Mesendoderm (in vitro differentiated cells): ENCODE results near the gene PERP.

Source experiments
- DNase-seq: peaks from one replicate; pipeline ENCODE4 v3.0.0; 2013
- H2AK5ac ChIP-seq: 2 replicates; pipeline ENCODE4 v1.6.1; 2013; ENCODE audit warnings: low read length, inconsistent platforms
- H2BK120ac ChIP-seq: 2 replicates; pipeline ENCODE4 v1.6.1; 2013; ENCODE audit warnings: low read depth, mild to moderate bottlenecking, low read length, moderate library complexity, mixed read lengths
- H2BK15ac ChIP-seq: replicated peaks from 2 replicates; pipeline ENCODE4 v1.6.1; 2013; ENCODE audit warnings: low read depth, mild to moderate bottlenecking, moderate library complexity
- H2BK5ac ChIP-seq: 2 replicates; pipeline ENCODE4 v1.6.1; 2013; ENCODE audit warnings: low read length, inconsistent platforms
- H3K18ac ChIP-seq: 2 replicates; pipeline ENCODE4 v1.6.1; 2013; ENCODE audit warnings: mild to moderate bottlenecking, low read length, mixed read lengths
- H3K23ac ChIP-seq: one replicate; pipeline ENCODE4 v1.6.1; 2013; ENCODE audit warnings: low read length
- H3K27ac ChIP-seq: 2 replicates; pipeline ENCODE4 v1.5.1; 2013; ENCODE audit warnings: low read depth, mild to moderate bottlenecking, inconsistent platforms, low read length, moderate library complexity
- H3K27me3 ChIP-seq: 2 replicates; pipeline ENCODE4 v1.6.1; 2013; ENCODE audit warnings: low read length, control low read depth, mild to moderate bottlenecking, inconsistent platforms; ENCODE audit not compliant: insufficient read depth, poor library complexity
- H3K36me3 ChIP-seq: 2 replicates; pipeline ENCODE4 v1.6.1; 2013; ENCODE audit warnings: low read length, inconsistent platforms; ENCODE audit not compliant: control insufficient read depth, insufficient read depth
- H3K4ac ChIP-seq: one replicate; pipeline ENCODE4 v1.6.1; 2013; ENCODE audit warnings: low read depth, mild to moderate bottlenecking, low read length, moderate library complexity
- H3K4me1 ChIP-seq: 2 replicates; pipeline ENCODE4 v1.6.1; 2013; ENCODE audit warnings: low read depth, low read length, inconsistent platforms; ENCODE audit not compliant: control insufficient read depth
- H3K4me2 ChIP-seq: 2 replicates; pipeline ENCODE4 v1.6.1; 2013; ENCODE audit warnings: low read length
- H3K4me3 ChIP-seq: 2 replicates; pipeline ENCODE4 v1.5.1; 2013; ENCODE audit warnings: mild to moderate bottlenecking, low read length
- H3K56ac ChIP-seq: one replicate; pipeline ENCODE4 v1.6.1; 2013; ENCODE audit warnings: low read length
- H3K79me1 ChIP-seq: 2 replicates; pipeline ENCODE4 v1.6.1; 2013; ENCODE audit warnings: low read length, inconsistent platforms
- H3K79me2 ChIP-seq: 2 replicates; pipeline ENCODE4 v1.6.1; 2013; ENCODE audit warnings: mild to moderate bottlenecking, low read length; ENCODE audit not compliant: control insufficient read depth, insufficient read depth
- H3K9ac ChIP-seq: 2 replicates; pipeline ENCODE4 v1.6.1; 2013; ENCODE audit warnings: low read length, inconsistent platforms
- H4K5ac ChIP-seq: one replicate; pipeline ENCODE4 v1.6.1; 2013; ENCODE audit warnings: low read length
- H4K8ac ChIP-seq: one replicate; pipeline ENCODE4 v1.6.1; 2013; ENCODE audit warnings: low read depth, mild to moderate bottlenecking, control low read depth, low read length, moderate library complexity
- WGBS: extraction: QIAGEN DNeasy Blood & Tissue Kit; methylation state at CpG from one replicate; pipeline ENCODE4 v1.1.7; 2013; ENCODE audit warnings: low lambda C conversion rate, missing lambda C conversion rate; ENCODE audit not compliant: insufficient coverage; ENCODE audit errors: extremely low coverage; 5-methylcytosine and 5-hydroxymethylcytosine counted together

The PERP gene

DNA sequence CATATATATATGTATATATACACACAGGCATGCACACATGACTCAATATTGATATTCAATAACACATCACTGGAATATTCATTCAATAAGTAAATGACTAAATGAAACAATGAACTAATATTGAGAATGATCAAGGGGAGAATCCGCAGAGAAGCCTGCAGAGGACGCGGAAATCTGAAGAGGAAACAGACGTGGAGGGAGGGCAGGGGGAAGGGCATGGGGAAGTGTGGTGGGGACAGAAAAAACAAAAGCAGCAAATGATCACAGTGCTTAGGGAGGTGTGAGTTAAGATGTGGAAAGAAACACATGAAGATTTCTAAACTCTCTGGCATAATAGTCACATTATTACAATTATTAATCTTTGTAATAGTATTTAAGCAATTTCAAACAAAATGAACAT, 14.5 kb downstream of the PERP start:
- Histone ChIP-seq H3K4me2 (no peak overlapping the region), H3K79me1 (peaks cover 5% of the 10 kb centered on the region), H2BK120ac (no peak overlapping the region), H3K36me3 (peaks cover 4% of the 10 kb centered on the region), H3K27ac (no peak overlapping the region), H3K79me2 (no peaks in the 10 kb centered on the region), H3K9ac (no peak overlapping the region), H3K23ac (no peak overlapping the region), H3K4ac (no peak overlapping the region), H4K8ac (no peak overlapping the region), H3K4me1 (peaks cover 10% of the 10 kb centered on the region), H2BK5ac (no peak overlapping the region), H3K27me3 (no peaks in the 10 kb centered on the region), H4K5ac (no peak overlapping the region), H3K56ac (no peak overlapping the region), H3K18ac (no peak overlapping the region), H2BK15ac (no peak overlapping the region), H2AK5ac (no peak overlapping the region), H3K4me3 (no peak overlapping the region)
- no CpG with 5 or more reads among the region's 4 CpGs for WGBS
- no peak for DNase-seq

DNA sequence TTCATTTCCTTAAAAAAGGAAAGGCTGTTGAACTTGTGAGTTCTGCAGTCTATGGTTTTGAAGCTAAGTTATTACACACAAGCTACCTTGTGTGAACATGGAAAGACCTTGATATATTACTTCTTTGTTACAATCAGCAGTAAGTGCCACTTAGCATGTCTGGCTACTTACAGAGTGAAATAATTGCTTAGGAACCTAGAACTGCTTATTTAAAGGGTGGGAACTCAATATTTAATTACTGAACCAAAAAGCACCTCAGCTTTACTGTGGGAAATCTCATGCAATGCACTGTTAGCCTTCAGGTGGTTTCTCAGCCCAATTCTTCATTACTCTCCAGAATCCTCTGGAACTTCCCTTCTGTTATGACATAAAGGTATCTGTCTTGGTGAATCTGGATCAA, 17.9 kb downstream of the PERP start:
- Histone ChIP-seq H4K8ac (no peak overlapping the region), H4K5ac (no peak overlapping the region), H3K79me2 (no peaks in the 10 kb centered on the region), H3K9ac (no peak overlapping the region), H3K79me1 (no peaks in the 10 kb centered on the region), H3K56ac (no peak overlapping the region), H3K23ac (no peak overlapping the region), H3K27me3 (no peaks in the 10 kb centered on the region), H3K4me1 (peaks cover 18% of the 10 kb centered on the region), H2AK5ac (no peak overlapping the region), H3K18ac (no peak overlapping the region), H3K4me3 (no peak overlapping the region), H3K4ac (no peak overlapping the region), H3K27ac (no peak overlapping the region), H3K36me3 (no peaks in the 10 kb centered on the region), H2BK15ac (no peak overlapping the region), H3K4me2 (no peak overlapping the region), H2BK120ac (no peak overlapping the region), H2BK5ac (no peak overlapping the region)
- DNase-seq = no peak

DNA sequence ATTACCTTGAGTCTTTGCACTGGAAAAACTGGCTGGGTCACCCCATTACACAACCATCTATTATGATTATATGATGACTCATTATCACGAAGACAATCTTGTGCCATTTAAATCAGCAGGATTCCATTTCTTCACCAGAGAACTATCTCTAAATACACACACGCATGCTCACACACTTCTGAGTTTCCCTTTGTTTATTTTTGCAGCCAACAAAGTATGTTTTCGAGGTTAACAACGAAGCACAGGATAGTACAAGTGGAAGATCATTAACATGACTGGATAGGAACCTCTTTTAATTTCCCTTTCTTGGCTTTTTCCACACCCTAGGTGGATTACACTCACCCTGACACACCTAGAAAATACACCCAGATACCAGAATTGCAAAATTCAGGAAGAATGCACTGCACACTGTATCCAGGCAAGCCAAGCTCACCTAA, 18.9 kb downstream of the PERP start:
- Histone ChIP-seq H2AK5ac (no peak overlapping the region), H3K36me3 (no peaks in the 10 kb centered on the region), H3K79me1 (no peaks in the 10 kb centered on the region), H3K27ac (peak overlapping the region; percentile 81), H4K5ac (no peak overlapping the region), H3K18ac (peak overlapping the region; percentile 70), H3K4me3 (no peak overlapping the region), H3K4me2 (no peak overlapping the region), H2BK15ac (no peak overlapping the region), H2BK5ac (no peak overlapping the region), H3K23ac (no peak overlapping the region), H4K8ac (peak overlapping the region; percentile 76), H3K27me3 (no peaks in the 10 kb centered on the region), H3K4me1 (peaks cover 18% of the 10 kb centered on the region), H2BK120ac (no peak overlapping the region), H3K79me2 (no peaks in the 10 kb centered on the region), H3K4ac (no peak overlapping the region), H3K9ac (no peak overlapping the region), H3K56ac (no peak overlapping the region)
- DNase-seq = peak; percentile 47
- no CpG with 5 or more reads among the region's 4 CpGs for WGBS

DNA sequence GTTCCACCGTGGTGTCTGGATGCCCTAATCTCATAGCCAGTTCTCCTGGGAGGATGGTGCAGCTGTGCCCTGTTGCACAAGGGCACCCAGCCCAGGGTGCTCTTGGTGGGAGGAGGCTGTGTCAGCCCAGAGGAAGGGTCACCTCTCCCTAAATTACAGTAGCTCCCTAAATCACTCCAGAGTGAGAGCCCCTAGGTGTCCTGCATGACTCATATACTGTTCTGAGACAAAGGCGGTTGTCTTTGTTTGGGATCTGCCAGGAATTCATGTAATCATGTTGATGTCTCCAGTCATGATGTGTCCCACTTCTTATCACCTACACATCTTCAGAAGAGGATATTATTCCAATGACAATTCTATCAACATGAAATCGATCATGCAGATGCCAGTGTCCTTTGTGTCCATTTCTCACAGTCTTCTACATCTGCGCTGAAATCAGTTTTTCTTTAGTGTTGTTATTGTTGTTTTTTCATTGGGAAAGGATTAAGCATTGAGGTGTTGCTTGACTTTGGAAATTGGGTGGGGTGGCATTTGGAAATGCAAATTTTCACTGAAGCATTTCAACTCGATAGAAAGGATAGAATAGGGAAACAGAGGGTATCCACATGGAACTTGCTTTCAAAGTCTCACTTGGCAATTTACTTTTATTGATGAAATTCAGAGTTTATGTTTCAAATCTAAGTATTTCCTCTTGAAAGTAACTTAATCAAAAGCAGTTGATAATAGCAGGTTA, 19.5 kb downstream of the PERP start:
- peak overlapping the region; percentile 71 for H3K27ac ChIP-seq
- DNase-seq = peak; percentile 88
- no peak overlapping the region for H3K4me2 ChIP-seq
- H3K4me1 ChIP-seq = peaks cover 18% of the 10 kb centered on the region
- no peak overlapping the region for H2BK120ac ChIP-seq
- H4K5ac ChIP-seq = no peak overlapping the region
- H3K4ac ChIP-seq = no peak overlapping the region
- H4K8ac ChIP-seq = no peak overlapping the region
- H3K27me3 ChIP-seq = no peaks in the 10 kb centered on the region
- WGBS = no CpG with 5 or more reads among the region's 5 CpGs
- H2AK5ac ChIP-seq = no peak overlapping the region
- peak overlapping the region; percentile 4 for H3K56ac ChIP-seq
- peak overlapping the region; percentile 35 for H3K18ac ChIP-seq
- no peak overlapping the region for H3K23ac ChIP-seq
- no peaks in the 10 kb centered on the region for H3K36me3 ChIP-seq
- no peak overlapping the region for H3K9ac ChIP-seq
- H3K79me1 ChIP-seq = no peaks in the 10 kb centered on the region
- no peak overlapping the region for H2BK15ac ChIP-seq
- H3K79me2 ChIP-seq = no peaks in the 10 kb centered on the region
- H3K4me3 ChIP-seq = no peak overlapping the region
- H2BK5ac ChIP-seq = peak overlapping the region; percentile 4

DNA sequence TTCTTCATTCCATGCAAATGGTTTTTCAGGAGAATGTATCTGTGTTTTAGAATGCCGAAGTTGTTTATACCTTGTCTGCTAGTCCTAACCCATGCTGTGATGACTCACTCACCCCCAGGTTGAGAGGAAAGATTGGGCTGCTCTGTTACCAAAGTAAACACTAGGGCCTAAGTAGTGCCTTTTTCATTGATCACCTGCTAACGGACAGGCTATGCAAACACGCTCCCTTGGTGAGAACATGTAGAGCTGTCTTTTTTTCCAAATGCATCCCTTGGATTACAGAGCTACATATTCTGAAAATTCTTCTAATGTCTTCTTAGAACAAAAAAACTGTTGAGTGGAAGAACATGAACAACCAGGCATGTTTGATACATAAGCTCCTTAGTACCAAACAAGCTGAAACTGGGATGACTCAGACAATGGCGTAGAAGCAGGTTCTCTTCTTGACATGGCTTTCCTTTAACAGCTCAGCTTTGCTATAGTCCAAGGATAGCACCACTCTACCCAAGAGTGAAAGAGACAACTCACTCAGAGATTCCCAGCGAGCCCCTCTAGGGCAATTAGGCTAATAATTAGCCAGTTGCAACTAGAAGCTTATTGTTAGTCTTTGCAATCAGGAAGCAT, 20.5 kb downstream of the PERP start:
- WGBS = no CpG with 5 or more reads among the region's 5 CpGs
- H3K27ac ChIP-seq = peak overlapping the region; percentile 71

More for the DNA sequence above, 20.5 kb downstream of the PERP start:
- H3K79me2 ChIP-seq = no peaks in the 10 kb centered on the region
- H3K79me1 ChIP-seq = no peaks in the 10 kb centered on the region
- H2BK5ac ChIP-seq = peak overlapping the region; percentile 74
- H3K23ac ChIP-seq = no peak overlapping the region
- H3K4me1 ChIP-seq = peaks cover 18% of the 10 kb centered on the region
- no peak overlapping the region for H3K9ac ChIP-seq
- no peak overlapping the region for H3K4me3 ChIP-seq
- H4K5ac ChIP-seq = no peak overlapping the region
- no peaks in the 10 kb centered on the region for H3K27me3 ChIP-seq
- peak; percentile 98 for DNase-seq
- H3K56ac ChIP-seq = no peak overlapping the region
- no peaks in the 10 kb centered on the region for H3K36me3 ChIP-seq
- no peak overlapping the region for H2BK15ac ChIP-seq
- peak overlapping the region; percentile 36 for H3K4ac ChIP-seq
- peak overlapping the region; percentile 94 for H3K18ac ChIP-seq
- no peak overlapping the region for H4K8ac ChIP-seq
- no peak overlapping the region for H2AK5ac ChIP-seq
- H2BK120ac ChIP-seq = peak overlapping the region; percentile 97
- H3K4me2 ChIP-seq = no peak overlapping the region
